Mucosa of descending colon (tissue), 3 donors: Measurements from ENCODE around the gene N4BP2L2. TPM values are rescaled to one million over a fixed set of nuclear protein-coding genes. Genes with fewer than 3 reads are reported as not detected.

Source experiments
- ATAC-seq: fragments of 200-7000 bp; cut with Tn5 transposase; one replicate; pipeline ENCODE4 v1.9.1; 2020; ENCODE audit warnings: mild to moderate bottlenecking, moderate library complexity
- DNase-seq, 3 donors: peaks; one replicate each; pipeline ENCODE4 v3.0.0-alpha.2; 2020
- H3K36me3 ChIP-seq: fragments of 200-600 bp; one replicate; pipeline ENCODE4 v1.8.0; 2021; ENCODE audit warnings: low read depth, mild to moderate bottlenecking
- H3K4me1 ChIP-seq: fragments of 200-600 bp; one replicate; pipeline ENCODE4 v1.8.0; 2021; ENCODE audit warnings: low read depth, mild to moderate bottlenecking
- H3K4me3 ChIP-seq: fragments of 200-600 bp; one replicate; pipeline ENCODE4 v1.8.0; 2021; ENCODE audit warnings: mild to moderate bottlenecking
- H3K9me3 ChIP-seq: fragments of 200-600 bp; one replicate; pipeline ENCODE4 v1.8.0; 2021; ENCODE audit warnings: mild to moderate bottlenecking
- intact Hi-C, 2 donors: fragments of 100-400 bp; cut with DNase I in 1 of 2; cut with micrococcal nuclease in 1 of 2; formaldehyde crosslinking; loops; one replicate each; pipeline versions ENCODE4 v1.11.0 to v1.11.1; 2022; cut with DNase I, micrococcal nuclease
- total RNA-seq, 3 donors: library from RNA; stranded (reverse); fragmentation: NEBNext Ultra II Directional in 2 of 3; extraction: Animal tissue kit (Norgen Biotek cat#: 25700) in 2 of 3; gene quantifications; one replicate each; pipeline versions ENCODE4 v1.2.1 to v1.2.4, GENCODE V29; 2021 to 2023
- TF ChIP-seq, protein P1 (sequence below): fragments of 200-600 bp; IDR thresholded peaks from one replicate; pipeline ENCODE4 v1.8.0; 2022; ENCODE audit warnings: antibody characterized with exemption, mild to moderate bottlenecking
- donor health status: DM: no; HTN: no; CAD: no; lungs with moderate emphysema.
- donor health status: DM: no; HTN: no; CAD: no.
- donor health status: DM: no; HTN: yes; CAD: no.

Gene N4BP2L2
- total RNA-seq, 3 donors from 2014 or later, result 89.1 to 160 (median 120) TPM

DNA sequence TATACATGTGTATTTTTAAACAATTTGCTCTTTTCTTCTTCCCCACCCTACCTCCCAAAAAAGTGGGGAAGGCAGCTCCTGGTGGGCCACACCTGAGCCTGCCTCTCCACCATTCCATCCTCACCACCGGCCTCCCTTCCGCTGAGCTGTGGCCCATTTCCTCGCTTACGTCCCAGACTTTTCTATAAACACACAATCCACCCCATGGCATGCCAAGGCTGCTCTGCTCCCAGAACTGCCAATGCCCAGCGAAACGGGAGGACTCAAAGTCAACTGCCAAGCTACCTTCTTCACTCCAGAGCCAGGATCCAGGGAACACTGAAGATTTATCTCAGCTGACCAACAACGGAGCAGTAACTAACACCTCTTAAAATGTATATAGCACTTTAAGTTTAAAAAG is 113.4 kb downstream of the N4BP2L2 start:
- intact Hi-C loops, result loop anchor here in 1 of 2 donors (10.0 kb wide), 1 partner anchor 110 kb away; the partner anchor contains the start of genes BRCA2 and ZAR1L
- Histone ChIP-seq H3K4me1 (peaks cover 19% of the 10 kb centered on the region), H3K36me3 (no peaks in the 10 kb centered on the region), H3K4me3 (no peak overlapping the region), H3K9me3 (no peaks in the 10 kb centered on the region)
- ATAC-seq (no peak), DNase-seq (no peak)
- TF ChIP-seq, protein P1, sequence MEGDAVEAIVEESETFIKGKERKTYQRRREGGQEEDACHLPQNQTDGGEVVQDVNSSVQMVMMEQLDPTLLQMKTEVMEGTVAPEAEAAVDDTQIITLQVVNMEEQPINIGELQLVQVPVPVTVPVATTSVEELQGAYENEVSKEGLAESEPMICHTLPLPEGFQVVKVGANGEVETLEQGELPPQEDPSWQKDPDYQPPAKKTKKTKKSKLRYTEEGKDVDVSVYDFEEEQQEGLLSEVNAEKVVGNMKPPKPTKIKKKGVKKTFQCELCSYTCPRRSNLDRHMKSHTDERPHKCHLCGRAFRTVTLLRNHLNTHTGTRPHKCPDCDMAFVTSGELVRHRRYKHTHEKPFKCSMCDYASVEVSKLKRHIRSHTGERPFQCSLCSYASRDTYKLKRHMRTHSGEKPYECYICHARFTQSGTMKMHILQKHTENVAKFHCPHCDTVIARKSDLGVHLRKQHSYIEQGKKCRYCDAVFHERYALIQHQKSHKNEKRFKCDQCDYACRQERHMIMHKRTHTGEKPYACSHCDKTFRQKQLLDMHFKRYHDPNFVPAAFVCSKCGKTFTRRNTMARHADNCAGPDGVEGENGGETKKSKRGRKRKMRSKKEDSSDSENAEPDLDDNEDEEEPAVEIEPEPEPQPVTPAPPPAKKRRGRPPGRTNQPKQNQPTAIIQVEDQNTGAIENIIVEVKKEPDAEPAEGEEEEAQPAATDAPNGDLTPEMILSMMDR, result no peak

DNA sequence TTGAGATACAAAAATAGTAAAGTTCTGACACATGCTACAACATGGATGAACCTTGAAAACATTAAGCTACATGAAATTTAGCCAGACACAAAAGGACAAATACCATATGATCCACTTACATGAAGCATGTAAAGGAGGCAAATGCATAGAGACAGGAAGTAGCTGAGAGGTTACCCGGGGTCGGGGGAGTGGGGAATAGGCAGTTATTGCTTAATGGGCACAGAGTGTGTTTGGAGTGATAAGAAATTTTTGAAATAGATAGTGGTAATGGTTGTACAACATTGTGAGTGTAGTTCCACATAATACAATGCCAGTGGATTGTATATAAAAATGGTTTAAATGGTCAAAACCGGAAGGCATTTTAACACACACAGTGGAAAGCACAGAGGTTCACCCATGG is 115.0 kb downstream of the N4BP2L2 start:
- ATAC-seq, result no peak
- Histone ChIP-seq H3K9me3 (no peaks in the 10 kb centered on the region), H3K36me3 (no peaks in the 10 kb centered on the region), H3K4me3 (no peak overlapping the region), H3K4me1 (peaks cover 13% of the 10 kb centered on the region)
- TF ChIP-seq, protein P1, result no peak
- no peak for DNase-seq
- intact Hi-C loops, result loop anchor here in 1 of 2 donors (10.0 kb wide), 1 partner anchor 109 kb away; the partner anchor contains the start of genes BRCA2 and ZAR1L

DNA sequence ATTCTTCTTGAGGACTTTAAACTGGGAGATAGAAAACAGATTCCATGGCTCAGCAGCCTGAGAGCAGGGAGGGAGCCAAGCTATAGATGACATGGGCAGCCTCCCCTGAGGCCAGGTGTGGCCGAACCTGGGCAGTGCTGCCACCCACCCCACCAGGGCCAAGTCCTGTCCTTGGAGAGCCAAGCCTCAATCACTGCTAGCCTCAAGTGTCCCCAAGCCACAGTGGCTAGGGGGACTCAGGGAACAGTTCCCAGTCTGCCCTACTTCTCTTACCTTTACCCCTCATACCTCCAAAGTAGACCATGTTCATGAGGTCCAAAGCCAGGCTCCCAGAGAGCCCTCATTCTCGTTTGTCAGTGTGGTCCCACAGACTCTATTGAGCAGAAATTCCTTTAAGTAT is 118.7 kb downstream of the N4BP2L2 start:
- intact Hi-C loops, result loop anchor here in 1 of 2 donors (10.0 kb wide), 1 partner anchor 105 kb away; the partner anchor contains the start of genes BRCA2 and ZAR1L
- no peaks in the 10 kb centered on the region for H3K36me3 ChIP-seq
- ATAC-seq (no peak), DNase-seq (no peak)
- TF ChIP-seq, protein P1, result no peak
- no peaks in the 10 kb centered on the region for H3K4me1 ChIP-seq
- H3K9me3 ChIP-seq, result no peaks in the 10 kb centered on the region
- H3K4me3 ChIP-seq, result no peak overlapping the region

DNA sequence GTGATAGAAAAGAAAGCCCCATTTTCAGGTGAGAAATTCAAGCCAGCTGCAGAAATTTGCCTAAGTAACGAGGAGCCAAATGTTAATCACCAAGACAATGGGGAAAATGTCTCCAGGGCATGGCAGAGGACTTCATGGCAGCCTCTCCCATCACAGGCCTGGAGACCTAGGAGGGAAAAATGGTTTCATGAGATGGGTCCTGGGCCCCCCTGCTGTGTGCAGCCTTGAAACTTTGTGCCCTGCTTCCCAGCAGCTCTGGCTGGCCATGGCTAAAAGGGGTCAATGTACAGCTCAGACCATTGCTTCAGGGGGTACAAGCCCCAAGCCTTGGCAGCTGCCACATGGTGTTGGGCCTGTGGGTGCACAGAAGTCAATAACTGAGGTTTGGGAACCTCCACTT is 120.6 kb downstream of the N4BP2L2 start:
- no peaks in the 10 kb centered on the region for H3K9me3 ChIP-seq
- intact Hi-C loops, result no loop called here
- TF ChIP-seq, protein P1, result no peak
- no peak for ATAC-seq
- H3K4me3 ChIP-seq, result no peak overlapping the region
- no peaks in the 10 kb centered on the region for H3K4me1 ChIP-seq
- H3K36me3 ChIP-seq, result no peaks in the 10 kb centered on the region
- DNase-seq, result no peak

DNA sequence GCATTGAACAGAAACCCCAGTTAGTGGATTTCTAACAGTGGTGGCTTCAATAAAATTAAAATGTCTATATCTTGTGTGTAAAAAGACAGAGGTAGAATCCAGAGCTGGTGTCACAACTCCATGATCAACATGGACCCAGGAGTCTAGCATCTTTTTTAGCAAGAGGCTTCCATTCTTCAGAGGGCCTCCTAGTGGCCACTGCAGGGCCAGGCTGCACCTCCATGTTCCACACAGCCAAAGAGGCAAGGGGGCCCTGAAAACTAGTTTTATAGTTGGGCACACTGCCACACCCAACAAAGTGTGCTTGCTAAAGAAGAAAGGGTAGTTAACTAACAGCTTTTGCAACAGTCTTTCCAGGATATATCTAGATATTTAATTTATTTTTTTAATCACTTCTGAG is 123.6 kb downstream of the N4BP2L2 start:
- H3K36me3 ChIP-seq, result no peaks in the 10 kb centered on the region
- no peak overlapping the region for H3K4me3 ChIP-seq
- ATAC-seq (peak; percentile 72), DNase-seq (peak in 2 of 3 donors; percentile 32 to 42)
- intact Hi-C loops, result no loop called here
- TF ChIP-seq, protein P1, result no peak
- H3K4me1 ChIP-seq, result no peaks in the 10 kb centered on the region
- H3K9me3 ChIP-seq, result no peaks in the 10 kb centered on the region

DNA sequence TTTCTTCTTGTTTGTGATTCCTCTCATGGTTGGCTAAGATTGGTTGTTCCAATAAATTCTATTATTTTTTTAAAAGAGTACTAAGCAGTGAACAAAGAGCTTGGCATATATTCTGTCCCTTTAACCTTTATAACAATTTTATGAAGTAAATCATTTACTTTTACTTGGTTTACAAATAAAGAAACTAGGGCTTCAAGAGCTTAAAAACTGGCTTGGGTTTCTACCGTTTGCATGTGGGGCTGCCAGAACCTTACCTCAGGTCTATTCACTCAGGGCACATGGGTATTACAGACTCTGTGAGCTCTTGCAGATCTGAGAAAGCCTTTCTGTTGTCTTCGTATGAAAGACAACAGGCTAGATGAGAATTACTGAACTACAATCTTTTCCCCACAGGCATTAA is 124.0 kb downstream of the N4BP2L2 start:
- Histone ChIP-seq H3K9me3 (no peaks in the 10 kb centered on the region), H3K36me3 (no peaks in the 10 kb centered on the region), H3K4me3 (no peak overlapping the region), H3K4me1 (no peaks in the 10 kb centered on the region)
- DNase-seq, result no peak
- TF ChIP-seq, protein P1, result no peak
- intact Hi-C loops, result no loop called here
- peak; percentile 37 for ATAC-seq
